Right atrium auricular region (tissue), 2 donors: ENCODE data around the gene DOCK4. TPM values are rescaled to one million over a fixed set of nuclear protein-coding genes. Genes with fewer than 3 reads are reported as not detected.

Source experiments
- total RNA-seq, 2 donors: library from RNA; depleted of rRNA; stranded (reverse); fragments of >200 nt; gene quantifications; one replicate each; pipeline ENCODE4 v1.1.0, GENCODE V29; 2016

Gene DOCK4
- total RNA-seq, 2 donors from 2014 or later, result 12.3 to 17.8 TPM

Other genes with a start within 250 kb of the DOCK4 start
- 10 to 100 TPM; 15.9 to 29.8 TPM for gene ZNF277, start 296 bp upstream of the DOCK4 start, total RNA-seq
- gene IFRD1, start 244.1 kb upstream of the DOCK4 start, total RNA-seq, result 10 to 100 TPM; 11.2 to 25.5 TPM